SK-N-DZ (cell line): ENCODE measurements around the gene ZNF609.
"Not testable (repeated sequence)": the region's sequence is repeated elsewhere in the genome, so short reads cannot be mapped to it uniquely, and the experiment has no call there.

Source experiments
- DNase-seq: peaks from one replicate; pipeline ENCODE4 v3.0.0-alpha.2; 2015; ENCODE audit warnings: low spot score

ZNF609 gene

GRCh38 chr15:64454282-64454681, 6.1 kb upstream of the ZNF609 start:
- DNase-seq = no peak

GRCh38 chr15:64455961-64456371, 4.4 kb upstream of the ZNF609 start:
- DNase-seq = no peak

GRCh38 chr15:64456634-64457108, 3.7 kb upstream of the ZNF609 start:
- no peak for DNase-seq

- peak; percentile 8 for DNase-seq
Measured at GRCh38 chr15:64459066-64459781, 1.2 kb upstream of the ZNF609 start.

DNA sequence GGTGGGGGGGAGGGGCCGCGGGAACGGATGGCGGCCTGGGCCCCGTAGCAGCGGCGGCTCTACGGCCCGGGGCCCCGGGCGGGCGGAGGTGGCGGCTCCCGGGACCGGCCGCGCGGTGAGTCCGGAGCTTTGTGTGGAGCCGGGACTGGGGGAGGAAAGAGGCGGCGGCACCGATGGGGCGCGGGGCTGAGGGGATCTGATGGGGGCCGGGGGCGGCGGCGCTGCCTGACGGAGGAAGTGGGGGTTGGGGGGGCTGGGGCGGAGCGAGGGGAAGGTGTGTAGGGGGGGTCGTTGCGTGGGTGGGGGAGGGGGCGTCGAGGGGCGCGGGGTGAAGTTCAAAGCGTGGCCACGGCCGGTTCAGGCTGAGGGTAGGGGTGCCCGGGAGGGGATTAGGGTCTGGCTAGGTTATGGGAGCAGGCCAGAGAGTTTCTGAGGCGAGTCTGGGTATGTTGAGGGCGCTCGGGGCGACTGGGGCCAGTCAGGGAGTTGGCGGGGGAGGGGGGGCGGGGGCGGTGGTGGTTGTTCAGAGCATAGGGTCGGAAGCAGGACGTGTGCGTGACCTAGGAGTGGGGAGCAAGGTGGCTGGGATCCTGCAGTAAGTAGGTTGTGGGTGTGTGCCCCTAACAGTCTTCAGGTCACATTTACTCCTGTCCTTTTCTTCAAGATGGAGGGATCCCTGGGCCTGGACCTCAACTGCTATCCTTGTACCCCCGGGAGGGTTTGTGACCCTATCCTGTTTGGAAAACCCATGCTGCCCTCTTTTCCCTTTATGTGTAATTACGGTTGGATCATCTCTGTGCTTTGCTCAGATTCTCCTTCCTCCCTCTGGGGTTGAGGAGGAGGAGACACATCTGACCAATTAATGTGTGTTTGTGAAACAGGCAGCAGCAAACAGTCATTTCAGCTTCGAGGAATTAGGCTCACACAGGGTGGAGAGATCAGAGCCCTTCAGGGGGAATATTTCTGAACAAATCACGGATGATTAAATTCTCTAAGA, 644 bp downstream of the ZNF609 start:
- peak; percentile 79 for DNase-seq

GRCh38 chr15:64461721-64462162, 1.4 kb downstream of the ZNF609 start:
- DNase-seq = no peak

DNA sequence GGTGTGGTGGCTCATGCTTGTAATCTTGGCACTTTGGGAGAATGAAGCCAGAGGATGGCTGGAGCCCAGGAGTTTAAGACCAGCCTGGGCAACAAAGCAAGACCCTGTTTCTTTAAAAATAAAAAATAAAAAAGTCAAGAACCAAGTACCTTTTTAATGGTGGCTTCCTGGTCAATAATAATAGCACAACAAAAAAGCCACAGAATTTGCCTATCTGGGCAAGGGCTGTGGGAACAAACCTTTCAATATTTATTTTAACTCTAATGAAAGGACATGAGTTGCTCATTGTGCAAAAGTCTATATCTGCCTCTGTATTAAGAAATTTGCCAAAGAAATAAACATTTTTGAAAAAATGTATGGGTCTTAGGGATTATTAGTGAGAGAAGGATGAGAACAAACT, 2.1 kb downstream of the ZNF609 start:
- no peak for DNase-seq

- DNase-seq = no peak
Measured at GRCh38 chr15:64464276-64465005, 4.1 kb downstream of the ZNF609 start.

GRCh38 chr15:64466408-64467141, 6.2 kb downstream of the ZNF609 start:
- no peak for DNase-seq

- DNase-seq = no peak
Measured at GRCh38 chr15:64472161-64472560, 11.8 kb downstream of the ZNF609 start.

DNA sequence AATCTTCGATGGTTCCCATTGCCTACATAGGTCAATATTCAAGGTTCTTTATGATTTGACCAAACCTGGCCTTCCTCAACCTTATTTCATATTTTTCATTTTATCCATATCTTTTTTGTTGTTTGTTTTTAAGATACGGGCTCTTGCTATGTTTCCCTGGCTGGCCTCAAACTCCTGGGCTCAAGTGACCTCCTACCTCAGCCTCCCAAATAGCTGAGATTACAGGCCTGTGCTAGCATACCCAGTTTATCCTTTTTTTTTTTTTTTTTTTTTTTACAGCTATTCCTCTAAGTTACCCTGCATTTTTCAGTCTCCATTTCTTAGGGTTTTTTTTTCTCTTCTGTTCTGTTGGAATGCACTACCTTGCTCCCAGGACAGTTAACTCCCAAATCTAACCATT, 14.5 kb downstream of the ZNF609 start:
- no peak for DNase-seq

GRCh38 chr15:64476550-64476949, 16.2 kb downstream of the ZNF609 start:
- DNase-seq = no peak

DNA sequence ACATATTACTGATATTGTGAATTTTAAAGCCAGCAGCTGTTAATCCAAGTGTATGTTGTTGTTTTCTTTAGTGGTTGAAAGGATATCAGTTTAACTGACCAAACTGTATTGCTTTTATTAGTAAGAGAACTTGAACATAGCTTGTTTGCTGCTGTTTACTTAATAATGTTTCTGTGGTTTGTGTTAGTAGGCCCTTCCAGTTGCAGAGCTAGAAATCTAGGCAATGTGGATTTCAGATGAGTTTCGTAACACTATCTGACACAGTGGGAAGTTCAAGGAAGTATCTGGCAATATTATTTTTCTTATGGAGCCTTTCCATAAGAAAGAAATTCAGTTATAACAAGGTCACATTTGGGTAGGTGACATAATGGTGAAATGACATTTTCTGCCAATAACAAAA, 18.5 kb downstream of the ZNF609 start:
- no peak for DNase-seq

GRCh38 chr15:64480891-64481290, 20.5 kb downstream of the ZNF609 start:
- DNase-seq = no peak

DNA sequence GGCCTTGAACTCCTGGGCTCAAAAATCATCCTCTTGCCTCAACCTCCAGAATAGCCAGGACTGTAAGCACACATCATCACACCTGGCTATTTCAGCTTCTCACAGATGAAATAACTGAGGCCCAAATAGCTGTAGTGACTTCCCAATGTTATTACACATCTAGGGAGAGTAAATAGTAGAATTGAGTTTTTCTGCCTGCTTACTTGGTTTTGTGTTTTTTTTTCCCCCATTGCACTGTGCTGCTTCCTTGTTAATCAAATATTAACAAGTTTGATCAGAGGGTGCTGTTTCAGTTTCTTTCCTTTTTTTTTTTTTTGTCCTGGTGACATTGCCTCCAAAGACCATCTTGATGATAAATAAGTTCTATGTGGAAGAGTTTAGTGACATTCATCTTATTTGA, 23.4 kb downstream of the ZNF609 start:
- DNase-seq = no peak

DNA sequence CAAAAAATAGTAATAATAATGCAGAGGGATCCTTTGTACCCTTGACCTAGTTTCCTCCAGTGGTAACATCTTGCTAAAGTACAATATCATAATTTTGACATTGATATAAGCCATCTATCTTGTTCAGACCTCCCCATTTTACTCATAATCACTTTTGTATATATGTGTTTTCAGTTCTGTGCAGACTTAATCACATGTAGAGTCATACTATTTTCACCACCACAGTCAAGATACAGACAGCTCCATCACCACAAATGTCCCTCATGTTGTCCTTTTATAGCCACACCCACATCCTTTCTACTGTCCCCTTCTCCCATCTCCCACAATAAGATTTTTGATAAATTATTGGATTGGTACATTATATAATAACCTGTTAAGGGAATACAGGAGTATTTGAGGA, 25.4 kb downstream of the ZNF609 start:
- DNase-seq = no peak

DNA sequence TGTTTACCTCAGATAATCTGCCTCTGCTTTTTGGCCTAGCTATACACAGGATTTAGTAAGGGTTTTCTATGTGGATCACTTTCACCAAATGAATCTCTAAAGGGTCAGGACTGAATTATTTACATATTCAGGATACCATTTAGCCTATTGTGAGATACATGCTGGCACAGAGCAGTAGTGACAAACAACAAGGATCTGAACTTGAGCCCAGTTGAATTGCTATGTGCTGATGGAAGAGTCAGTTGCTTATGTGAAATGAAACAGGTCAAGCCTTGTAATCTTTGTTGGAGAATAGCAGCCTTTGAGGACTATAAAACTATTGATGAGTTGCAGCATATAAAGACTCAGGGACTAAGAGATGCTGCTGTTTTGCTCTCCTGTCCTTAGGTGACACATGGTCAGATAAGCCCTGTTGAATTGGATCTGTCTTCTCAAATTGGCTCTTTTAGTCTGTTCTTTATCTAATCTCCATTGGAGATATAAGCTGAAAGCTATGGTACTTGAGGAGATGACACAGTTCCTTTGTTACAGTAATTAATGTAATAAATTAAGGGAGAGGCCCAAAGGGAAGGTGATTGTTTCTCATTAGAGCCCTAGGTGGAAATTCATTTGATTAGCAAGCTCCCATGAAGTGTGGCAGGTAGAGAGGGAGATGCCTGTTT, 30.4 kb downstream of the ZNF609 start:
- DNase-seq = no peak

GRCh38 chr15:64493641-64494040, 33.3 kb downstream of the ZNF609 start:
- no peak for DNase-seq

DNA sequence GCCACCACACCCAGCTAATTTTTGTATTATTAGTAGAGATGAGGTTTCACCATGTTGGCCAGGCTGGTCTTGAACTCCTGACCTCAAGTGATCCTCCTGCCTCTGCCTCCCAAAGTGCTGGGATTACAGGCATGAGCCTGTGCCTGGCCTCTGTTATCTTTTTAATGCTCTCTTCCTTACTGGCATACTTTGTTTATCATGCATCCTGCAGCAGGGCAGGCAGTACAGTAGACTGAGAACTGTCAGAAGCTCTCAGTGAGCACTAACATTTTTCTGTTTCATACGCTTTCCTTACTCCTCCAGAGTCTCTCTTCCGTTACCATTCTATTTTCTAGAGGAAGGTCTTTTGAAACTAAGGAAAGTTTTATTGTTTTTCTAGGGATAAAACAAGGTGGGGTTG, 35.6 kb downstream of the ZNF609 start:
- DNase-seq = not testable (repeated sequence)

DNA sequence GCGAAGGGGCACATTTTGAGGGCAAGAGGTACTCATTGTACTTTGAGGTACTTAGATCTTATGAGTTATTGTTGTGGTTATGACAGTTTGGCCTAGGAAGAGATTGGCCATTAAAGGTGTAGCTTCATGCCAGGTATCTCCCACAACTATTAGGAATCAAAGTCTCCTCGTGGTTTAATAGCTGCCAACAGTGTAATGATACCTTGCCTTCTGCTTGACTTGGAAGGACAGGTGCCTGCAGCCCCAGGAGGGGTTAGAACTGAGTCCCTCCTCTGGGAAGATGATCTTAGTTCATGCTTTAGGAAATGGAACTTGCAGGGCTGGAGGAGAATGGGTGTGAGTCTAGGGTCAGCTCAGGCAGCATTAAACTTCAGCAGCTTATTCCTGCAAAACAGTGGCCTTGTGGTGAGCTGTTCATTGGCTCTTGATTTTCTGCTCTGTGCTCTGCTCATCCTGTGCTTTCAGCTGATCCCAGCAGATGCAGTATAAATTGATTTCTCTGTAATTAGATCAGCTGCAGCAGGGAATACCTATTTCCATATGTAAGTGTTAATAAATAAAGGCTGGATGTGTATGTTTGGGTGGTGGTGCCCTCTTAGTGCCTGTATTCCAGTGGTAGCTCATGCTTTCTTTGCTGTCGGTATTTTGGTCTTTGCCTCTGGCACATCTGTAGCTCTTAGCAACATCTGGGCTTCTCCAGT, 40.5 kb downstream of the ZNF609 start:
- DNase-seq = no peak
